Measurements from ENCODE around the gene MAPKAPK2.
A peak's percentile ranks its signal among the peaks of the same experiment; 100 is the strongest.

Gene MAPKAPK2

GRCh38 chr1:206723805-206724472 is 39.2 kb downstream of the MAPKAPK2 start:
- no peak for DNase-seq

- DNase-seq: peak; percentile 26 to 30
Measured at GRCh38 chr1:206725109-206725963, 40.6 kb downstream of the MAPKAPK2 start.

GRCh38 chr1:206727981-206728696 is 43.4 kb downstream of the MAPKAPK2 start:
- no peak for DNase-seq

- no peak for DNase-seq
Measured at GRCh38 chr1:206728697-206728987, 43.9 kb downstream of the MAPKAPK2 start.

GRCh38 chr1:206729050-206729449 is 44.3 kb downstream of the MAPKAPK2 start:
- DNase-seq: no peak

GRCh38 chr1:206729507-206729906 is 44.8 kb downstream of the MAPKAPK2 start:
- no peak for DNase-seq

- DNase-seq: no peak
Measured at GRCh38 chr1:206732508-206732907, 47.8 kb downstream of the MAPKAPK2 start.

- no peak for DNase-seq
Measured at GRCh38 chr1:206732992-206733391, 48.3 kb downstream of the MAPKAPK2 start.

- DNase-seq: no peak
Measured at GRCh38 chr1:206734499-206735142, 49.9 kb downstream of the MAPKAPK2 start.

GRCh38 chr1:206735553-206736031 is 50.9 kb downstream of the MAPKAPK2 start:
- no peak for DNase-seq

GRCh38 chr1:206736878-206737728 is 52.4 kb downstream of the MAPKAPK2 start:
- DNase-seq: no peak

- no peak for DNase-seq
Measured at GRCh38 chr1:206737729-206738201, 53.1 kb downstream of the MAPKAPK2 start.

- peak in 1 of 2 experiments; percentile 6 for DNase-seq
Measured at GRCh38 chr1:206738370-206739366, 54.0 kb downstream of the MAPKAPK2 start.

- DNase-seq: no peak
Measured at GRCh38 chr1:206739411-206740076, 54.8 kb downstream of the MAPKAPK2 start.

- no peak for DNase-seq
Measured at GRCh38 chr1:206741142-206741701, 56.5 kb downstream of the MAPKAPK2 start.

GRCh38 chr1:206742719-206743383 is 58.1 kb downstream of the MAPKAPK2 start:
- DNase-seq: no peak

GRCh38 chr1:206744683-206745082 is 60.0 kb downstream of the MAPKAPK2 start:
- no peak for DNase-seq

- no peak for DNase-seq
Measured at GRCh38 chr1:206745301-206745700, 60.6 kb downstream of the MAPKAPK2 start.
